ENCODE data around the gene DAB1. TPM values are rescaled to one million over a fixed set of nuclear protein-coding genes. Genes with fewer than 3 reads are reported as not detected.

The DAB1 gene
- total RNA-seq, 3 donors from 2014 or later (not counting 1 experiment from before 2014, with no cell fraction given) = 0.41 TPM; not detected in 2

GRCh38 chr1:57276918-57277317 is 146.9 kb downstream of the DAB1 start:
- no peak for DNase-seq
- no peak for TF ChIP-seq CTCF (IDR thresholded peaks at IDR 0.05)
- no peak overlapping the region for H3K27ac ChIP-seq (ENCODE audit: low read length)
- Mint-ChIP-seq H3K4me1 (no peaks in the 10 kb centered on the region), H3K27me3 (ENCODE audit: low read depth in 2 of 2) (peaks cover 3 to 5% of the 10 kb centered on the region in 2 donors), H3K27ac (no peak overlapping the region), H3K9me3 (peaks cover 0 to 2% of the 10 kb centered on the region in 2 donors), H3K4me3 (no peak overlapping the region), H3K36me3 (no peaks in the 10 kb centered on the region)
- H3K4me3 ChIP-seq (ENCODE audit: low read length) = no peak overlapping the region
- H3K4me1 ChIP-seq (ENCODE audit: control insufficient read depth, insufficient read depth, low read length) = no peaks in the 10 kb centered on the region
- H3K27me3 ChIP-seq (ENCODE audit: control insufficient read depth, insufficient read depth, low read length) = no peaks in the 10 kb centered on the region
- no peaks in the 10 kb centered on the region for H3K36me3 ChIP-seq (ENCODE audit: control insufficient read depth, insufficient read depth, low read length)
- no peaks in the 10 kb centered on the region for H3K9me3 ChIP-seq (ENCODE audit: control insufficient read depth, insufficient read depth, low read length)
- no peak for ATAC-seq
- WGBS (ENCODE audit: insufficient coverage) = 92% methylated on average over 5 of the region's 5 CpGs
- intact Hi-C loops (cut with micrococcal nuclease) = no loop called here

GRCh38 chr1:57272601-57273000 is 151.3 kb downstream of the DAB1 start:
- Histone ChIP-seq H3K4me3 (ENCODE audit: low read length) (no peak overlapping the region), H3K36me3 (ENCODE audit: control insufficient read depth, insufficient read depth, low read length) (no peaks in the 10 kb centered on the region), H3K4me1 (ENCODE audit: control insufficient read depth, insufficient read depth, low read length) (no peaks in the 10 kb centered on the region), H3K9me3 (ENCODE audit: control insufficient read depth, insufficient read depth, low read length) (no peaks in the 10 kb centered on the region), H3K27me3 (ENCODE audit: control insufficient read depth, insufficient read depth, low read length) (no peaks in the 10 kb centered on the region), H3K27ac (ENCODE audit: low read length) (no peak overlapping the region)
- no peak overlapping the region for H3K4me3 Mint-ChIP-seq
- no peak for TF ChIP-seq CTCF (IDR thresholded peaks at IDR 0.05)
- 61% methylated on average over 2 of the region's 2 CpGs for WGBS (ENCODE audit: insufficient coverage)
- intact Hi-C loops (cut with micrococcal nuclease) = no loop called here
- DNase-seq (no peak), ATAC-seq (no peak)
- peaks cover 0 to 2% of the 10 kb centered on the region in 2 donors for H3K9me3 Mint-ChIP-seq
- peaks cover 0 to 3% of the 10 kb centered on the region in 2 donors for H3K27me3 Mint-ChIP-seq (ENCODE audit: low read depth in 2 of 2)
- H3K27ac Mint-ChIP-seq = no peak overlapping the region
- H3K4me1 Mint-ChIP-seq = no peaks in the 10 kb centered on the region
- H3K36me3 Mint-ChIP-seq = no peaks in the 10 kb centered on the region

GRCh38 chr1:57272150-57272549 is 151.7 kb downstream of the DAB1 start:
- Mint-ChIP-seq H3K27ac (no peak overlapping the region), H3K4me1 (no peaks in the 10 kb centered on the region), H3K4me3 (no peak overlapping the region), H3K9me3 (peaks cover 0 to 2% of the 10 kb centered on the region in 2 donors), H3K27me3 (ENCODE audit: low read depth in 2 of 2) (peaks cover 0 to 3% of the 10 kb centered on the region in 2 donors), H3K36me3 (no peaks in the 10 kb centered on the region)
- WGBS (ENCODE audit: insufficient coverage) = 93% methylated on average over 2 of the region's 2 CpGs
- Histone ChIP-seq H3K36me3 (ENCODE audit: control insufficient read depth, insufficient read depth, low read length) (no peaks in the 10 kb centered on the region), H3K27ac (ENCODE audit: low read length) (no peak overlapping the region), H3K4me3 (ENCODE audit: low read length) (no peak overlapping the region), H3K9me3 (ENCODE audit: control insufficient read depth, insufficient read depth, low read length) (no peaks in the 10 kb centered on the region), H3K27me3 (ENCODE audit: control insufficient read depth, insufficient read depth, low read length) (no peaks in the 10 kb centered on the region), H3K4me1 (ENCODE audit: control insufficient read depth, insufficient read depth, low read length) (no peaks in the 10 kb centered on the region)
- intact Hi-C loops (cut with micrococcal nuclease) = no loop called here
- DNase-seq (no peak), ATAC-seq (no peak)
- TF ChIP-seq CTCF (IDR thresholded peaks at IDR 0.05) = no peak

Data from natural killer cell (primary cell).